Stimulated activated CD4-positive, alpha-beta T cell treated with anti-CD3 and anti-CD28 coated beads, Interleukin-4, amount 100 ng/mL, for 4 hours (primary cell): Measurements from ENCODE around the gene ARHGEF11.

Experiments used
- DNase-seq, 2 experiments: peaks; one replicate each; pipeline ENCODE4 v3.0.0-alpha.2; 2020

ARHGEF11 gene

DNA sequence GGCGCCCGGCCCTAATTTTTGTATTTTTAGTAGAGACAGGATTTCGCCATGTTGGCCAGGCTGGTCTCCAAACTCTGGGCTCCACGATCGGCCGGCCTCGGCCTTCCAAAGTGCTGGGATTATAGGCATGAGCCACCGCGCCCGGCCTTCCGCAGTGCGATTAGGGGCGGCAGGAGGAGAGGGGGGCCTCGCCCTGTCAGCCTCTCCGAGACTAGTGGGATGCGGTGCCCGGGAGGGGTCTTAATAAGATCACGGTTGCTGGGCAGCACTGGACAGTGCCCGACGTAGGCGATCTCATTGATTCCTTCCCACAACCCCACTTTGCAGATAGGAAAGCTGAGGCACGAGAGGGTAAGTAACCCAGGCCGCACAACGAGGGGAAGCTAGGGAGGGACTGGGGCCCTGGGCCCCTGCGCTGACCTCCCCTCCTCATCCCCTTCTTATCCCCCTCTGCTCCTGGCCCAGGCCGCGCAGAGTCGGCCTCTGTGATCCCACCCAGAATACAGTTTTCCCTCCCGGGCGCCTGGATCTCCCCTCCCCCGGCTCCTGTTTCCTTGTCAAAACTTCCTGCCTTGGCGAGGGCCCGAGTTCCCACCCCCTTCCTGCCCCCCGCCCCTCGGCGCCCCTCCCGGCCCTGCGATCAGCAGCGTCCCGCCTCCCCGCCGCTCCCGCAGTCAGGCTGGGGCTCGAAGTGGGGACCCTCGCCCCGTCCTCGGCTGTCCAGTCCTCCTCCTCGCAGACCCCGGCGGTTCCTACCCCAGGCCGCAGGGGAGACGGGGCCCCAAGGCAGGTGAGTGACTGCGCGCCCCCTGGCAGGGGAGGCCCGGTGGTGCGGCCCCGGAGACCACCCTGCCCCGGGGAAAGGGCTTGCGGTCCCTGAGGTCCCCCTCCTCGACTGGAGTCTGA lies 152.2 kb downstream of the ARHGEF11 start, which contains the start of gene PEAR1:
Gene PEAR1 (plus strand): TSS at position 671 of the 906 bp plus-strand sequence. CDS start 10,209 bp downstream, outside the sequence.
- DNase-seq: no peak

DNA sequence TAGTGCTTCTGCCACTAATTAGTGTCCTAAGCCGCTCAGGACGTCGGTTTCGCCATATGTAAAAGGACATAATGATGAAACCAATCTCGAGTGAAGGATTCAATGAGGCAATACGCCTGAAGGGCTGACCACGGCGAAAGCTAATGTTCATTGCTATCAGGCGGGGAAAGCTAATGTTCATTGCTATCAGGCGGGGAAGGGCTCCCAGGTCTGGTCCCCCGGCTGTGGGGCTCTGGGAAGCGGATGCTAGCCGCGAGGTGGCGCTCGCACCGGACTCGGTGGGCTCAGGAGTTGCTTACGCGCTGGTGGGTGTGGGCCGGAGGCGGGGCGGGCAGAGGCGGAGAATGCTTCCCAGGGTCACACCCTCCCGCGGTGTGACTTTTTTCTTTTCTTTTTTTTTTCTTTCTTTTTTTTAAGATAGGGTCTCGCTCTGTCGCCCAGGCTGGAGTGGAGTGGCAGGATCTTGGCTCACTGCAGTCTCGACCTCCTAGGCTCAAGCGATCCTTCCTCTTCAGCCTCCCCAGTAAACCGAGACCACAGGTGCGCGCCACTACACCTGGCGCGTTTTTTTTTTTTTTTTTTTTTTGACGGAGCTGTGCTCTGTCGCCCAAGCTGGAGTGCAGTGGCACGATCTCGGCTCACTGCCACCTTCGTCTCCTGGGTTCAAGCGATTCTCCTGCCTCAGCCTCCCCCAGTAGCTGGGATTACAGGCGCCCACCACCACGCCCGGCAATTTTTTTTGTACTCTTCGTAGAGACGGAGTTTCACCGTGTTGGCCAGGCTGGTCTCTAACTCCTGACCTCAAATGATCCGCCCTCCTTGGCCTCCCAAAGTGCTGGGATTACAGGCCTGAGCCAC lies 153.1 kb downstream of the ARHGEF11 start:
- DNase-seq: peak; percentile 86 to 88

DNA sequence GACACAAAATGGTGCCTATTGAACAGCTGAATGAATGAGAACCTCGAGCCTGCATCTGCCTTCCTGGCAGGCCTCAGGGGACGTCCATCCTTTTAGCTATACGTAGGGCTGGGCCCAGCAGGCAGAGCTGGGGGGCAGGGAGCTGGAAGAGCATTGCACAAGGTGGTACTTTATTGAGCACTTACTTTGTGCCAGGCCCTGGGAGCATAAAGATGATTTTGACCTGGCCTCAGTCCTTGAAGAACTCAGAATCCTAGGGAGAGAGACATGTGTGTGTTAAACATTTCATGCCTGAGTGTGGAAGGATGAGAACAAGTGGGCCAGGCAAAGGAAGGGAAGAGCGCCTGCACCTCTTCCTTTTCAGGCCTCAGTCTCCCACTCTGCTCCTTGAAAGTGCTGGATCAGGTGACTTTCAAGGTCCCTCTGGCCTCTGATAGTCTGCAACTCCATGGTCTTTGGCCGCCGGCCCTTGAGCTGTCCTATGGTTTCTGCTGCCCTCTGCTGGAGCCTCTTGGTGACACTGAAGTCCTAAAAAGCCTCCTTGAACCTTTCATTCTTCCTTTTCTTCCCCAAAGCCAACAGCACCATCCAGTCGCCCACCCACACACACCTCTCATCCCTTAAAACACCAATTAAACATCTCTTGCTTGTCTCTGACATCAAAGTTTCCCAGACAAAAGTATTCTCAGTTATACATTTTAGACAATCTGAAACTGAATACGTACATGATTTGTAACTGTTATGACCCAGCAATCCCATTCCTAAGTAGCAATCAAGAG lies 155.6 kb downstream of the ARHGEF11 start:
- peak; percentile 35 to 52 for DNase-seq

DNA sequence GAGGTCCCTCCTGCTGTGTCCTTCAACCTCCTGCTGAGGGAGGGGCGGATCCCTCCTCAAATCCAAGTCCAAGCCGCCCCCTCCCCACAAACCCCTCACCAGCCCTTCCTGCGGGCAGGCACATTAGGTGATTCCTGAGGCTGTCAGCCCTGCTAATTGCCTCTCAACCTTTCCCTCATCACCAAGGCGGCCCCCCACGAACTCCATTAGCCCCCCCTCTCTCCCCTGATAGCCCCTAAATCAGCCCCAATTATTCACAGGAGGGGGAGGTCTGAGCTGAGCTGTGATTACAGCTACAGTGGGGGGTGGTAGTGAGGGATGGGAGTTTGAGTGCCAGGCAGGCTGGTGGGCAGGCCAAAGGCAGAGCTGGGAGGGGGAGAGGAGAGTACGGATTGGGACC lies 157.8 kb downstream of the ARHGEF11 start:
- DNase-seq: no peak

DNA sequence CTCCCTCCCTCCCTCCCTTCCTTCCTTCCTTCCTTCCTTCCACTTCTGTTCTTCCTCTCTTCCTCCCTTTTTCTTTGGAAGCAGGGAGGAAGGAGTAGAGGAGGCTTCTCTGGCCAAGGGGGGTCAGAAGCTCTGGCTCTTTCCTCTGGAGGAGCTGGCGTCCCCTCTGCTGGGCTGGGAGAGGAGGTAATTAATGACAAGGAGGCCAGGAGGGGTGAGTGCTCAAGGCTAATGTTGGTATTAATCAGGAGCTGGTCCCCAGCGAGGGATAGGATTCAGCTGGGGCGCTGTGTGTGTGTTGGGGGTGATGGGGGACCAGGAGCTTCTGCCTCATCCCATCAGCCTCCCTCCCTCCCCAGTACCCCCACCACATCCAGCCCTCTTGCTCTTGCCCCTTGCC lies 158.2 kb downstream of the ARHGEF11 start:
- no peak for DNase-seq

DNA sequence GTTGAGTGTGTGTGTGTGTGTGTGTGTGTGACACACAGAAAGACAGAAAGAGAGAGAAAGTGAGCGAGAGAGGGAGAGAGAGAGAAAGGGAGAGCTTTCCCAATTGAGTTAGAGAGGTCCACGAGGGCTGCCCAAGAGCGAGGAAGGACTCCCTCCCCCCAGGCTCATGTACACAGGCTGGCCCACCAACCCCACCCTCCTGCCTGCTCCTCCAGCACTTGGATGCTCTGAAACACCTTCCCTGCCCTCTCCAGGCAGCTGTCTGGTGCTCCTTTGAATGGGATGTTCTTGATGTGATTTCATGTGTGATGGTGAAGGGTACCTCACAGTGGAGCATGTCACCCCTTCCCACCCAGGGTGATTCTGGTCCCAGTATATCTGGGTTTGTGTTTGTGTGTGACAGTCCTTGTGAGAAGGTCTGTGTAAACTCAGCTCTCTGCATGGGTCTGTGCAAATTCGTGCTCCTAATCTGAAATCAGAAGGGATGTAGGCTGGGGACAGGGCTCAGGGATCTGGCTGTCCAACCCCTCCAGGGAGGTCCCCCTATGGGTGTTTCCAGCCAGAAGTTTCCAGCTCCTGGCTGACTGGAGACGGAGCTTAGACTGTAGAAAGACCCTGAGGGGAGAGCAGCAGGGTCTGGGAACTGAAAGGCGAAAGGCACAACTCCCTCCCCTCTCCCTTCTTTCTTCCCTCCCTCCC lies 158.8 kb downstream of the ARHGEF11 start:
- DNase-seq: no peak

DNA sequence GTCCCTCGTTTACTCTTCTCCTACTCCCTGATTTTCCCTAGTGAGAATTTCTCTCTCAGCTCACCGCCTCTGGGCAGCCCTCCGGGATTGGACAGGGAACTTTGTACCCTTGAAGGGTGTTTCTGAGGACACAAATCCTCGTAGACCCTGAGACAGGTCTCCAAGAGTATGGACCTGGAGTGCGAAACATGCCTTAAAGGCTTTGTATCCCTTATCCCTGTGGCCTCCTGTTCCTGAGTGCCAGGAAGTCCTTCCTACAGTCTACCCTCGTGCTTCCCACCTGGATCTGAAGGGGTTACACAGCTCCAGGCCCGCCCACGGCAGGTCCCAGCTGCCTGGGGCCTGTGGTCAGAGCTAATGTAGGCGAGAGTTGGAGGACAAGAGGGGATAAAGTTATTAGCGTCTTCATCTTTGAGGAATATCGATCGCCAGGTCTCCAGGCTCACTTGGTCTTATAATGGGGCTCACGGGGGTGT lies 159.6 kb downstream of the ARHGEF11 start:
- DNase-seq: no peak

DNA sequence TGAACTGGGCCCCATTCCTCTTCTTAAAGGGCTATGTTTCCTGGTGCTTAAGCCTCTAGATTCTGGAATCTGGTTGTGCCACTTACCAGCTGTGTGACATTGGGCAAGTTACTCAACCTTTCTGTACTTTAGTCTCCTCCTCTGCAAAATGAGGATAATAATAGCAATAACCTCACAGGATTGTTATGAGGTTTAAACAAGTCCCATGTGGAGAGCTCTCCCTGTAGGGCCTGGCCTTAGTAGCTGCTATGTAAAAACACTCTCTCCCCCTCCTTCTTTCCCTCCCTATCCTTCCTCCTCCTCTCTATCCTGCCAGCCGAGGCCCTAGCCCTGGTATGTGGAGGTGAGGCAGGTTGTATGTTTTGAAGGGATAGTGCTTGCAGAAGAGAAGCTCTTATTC lies 160.2 kb downstream of the ARHGEF11 start:
- DNase-seq: no peak
